GM23338 (cell line): ENCODE measurements around the gene EGFL6. TPM values are rescaled to one million over a fixed set of nuclear protein-coding genes. Genes with fewer than 3 reads are reported as not detected.

Source experiments
- ATAC-seq: fragments of 200-7000 bp; cut with Tn5 transposase; 3 replicates; pipeline ENCODE4 v1.9.1; 2020
- DNase-seq: peaks from one replicate; pipeline ENCODE4 v3.0.0-alpha.2; 2015; ENCODE audit warnings: low spot score
- H2AFZ ChIP-seq: fragments of 200-600 bp; sonication (generic); 2 replicates; pipeline ENCODE4 v1.8.0; 2016; ENCODE audit warnings: antibody characterized with exemption, mild to moderate bottlenecking, moderate library complexity
- H3F3A ChIP-seq: fragments of 200-600 bp; sonication (generic); replicated peaks from 2 replicates; pipeline ENCODE4 v1.8.0; 2017; ENCODE audit warnings: antibody characterized with exemption, mixed run types, low read depth
- H3K27ac ChIP-seq: fragments of 200-600 bp; sonication (generic); 2 replicates; pipeline ENCODE4 v1.6.1; 2016; ENCODE audit warnings: low read depth
- H3K27me3 ChIP-seq: fragments of 200-600 bp; sonication (generic); 2 replicates; pipeline ENCODE4 v1.8.0; 2016; ENCODE audit warnings: mild to moderate bottlenecking, mixed run types, moderate library complexity; ENCODE audit not compliant: insufficient read depth
- H3K36me3 ChIP-seq: fragments of 200-600 bp; sonication (generic); 2 replicates; pipeline ENCODE4 v1.8.0; 2016; ENCODE audit warnings: mild to moderate bottlenecking; ENCODE audit not compliant: insufficient read depth
- H3K4me1 ChIP-seq: fragments of 200-600 bp; sonication (generic); 2 replicates; pipeline ENCODE4 v1.8.0; 2016; ENCODE audit warnings: mild to moderate bottlenecking, moderate library complexity; ENCODE audit not compliant: insufficient read depth
- H3K4me2 ChIP-seq: fragments of 200-600 bp; sonication (generic); 2 replicates; pipeline ENCODE4 v1.7.1; 2017; ENCODE audit warnings: mixed run types
- H3K4me3 ChIP-seq: fragments of 200-600 bp; sonication (generic); 2 replicates; pipeline ENCODE4 v1.6.1; 2016; ENCODE audit warnings: mixed run types
- H3K79me2 ChIP-seq: fragments of 200-600 bp; sonication (generic); replicated peaks from 2 replicates; pipeline ENCODE4 v1.8.0; 2017; ENCODE audit warnings: mild to moderate bottlenecking; ENCODE audit not compliant: insufficient read depth
- H3K9me2 ChIP-seq: fragments of 200-600 bp; sonication (generic); 2 replicates; pipeline ENCODE4 v1.8.0; 2017; ENCODE audit not compliant: insufficient read depth
- H4K20me1 ChIP-seq: fragments of 200-600 bp; sonication (generic); replicated peaks from 2 replicates; pipeline ENCODE4 v1.8.0; 2017; ENCODE audit warnings: mild to moderate bottlenecking; ENCODE audit not compliant: insufficient read depth
- H3K27ac Mint-ChIP-seq: 2 replicates; pipeline ENCODE4 v1.8.0; 2020; ENCODE audit warnings: inconsistent platforms, mild to moderate bottlenecking, moderate library complexity, mixed read lengths
- H3K27me3 Mint-ChIP-seq: 3 replicates; pipeline ENCODE4 v1.8.0; 2022; ENCODE audit warnings: low read depth, mild to moderate bottlenecking, moderate library complexity, mixed read lengths, inconsistent platforms; ENCODE audit not compliant: insufficient read depth, poor library complexity
- H3K36me3 Mint-ChIP-seq: 3 replicates; pipeline ENCODE4 v1.8.0; 2021; ENCODE audit warnings: low read depth, mild to moderate bottlenecking, inconsistent platforms, moderate library complexity, mixed read lengths
- H3K4me1 Mint-ChIP-seq: 3 replicates; pipeline ENCODE4 v1.8.0; 2020; ENCODE audit warnings: mild to moderate bottlenecking, inconsistent platforms, mixed read lengths
- H3K4me3 Mint-ChIP-seq: 3 replicates; pipeline ENCODE4 v1.8.0; 2021; ENCODE audit warnings: moderate library complexity, mild to moderate bottlenecking, inconsistent platforms, mixed read lengths
- H3K9me3 Mint-ChIP-seq: 3 replicates; pipeline ENCODE4 v1.8.0; 2020; ENCODE audit warnings: moderate library complexity, mild to moderate bottlenecking, inconsistent platforms, mixed read lengths
- CREB1 ChIP-seq: fragments of 250-450 bp; sonication (Bioruptor Pico); IDR thresholded peaks from 2 replicates; pipeline ENCODE4 v1.5.0; 2020; ENCODE audit warnings: low read depth, mild to moderate bottlenecking, moderate library complexity
- CTCF ChIP-seq, 2 experiments: fragments of 200-600 bp in 1 of 2; sonication (generic) in 1 of 2; conservative IDR thresholded peaks; 2 replicates each; pipeline versions ENCODE4 v1.5.1 to v1.6.1; 2016 to 2017; ENCODE audit warnings: antibody characterized with exemption in 2 of 2, low read depth in 2 of 2, mild to moderate bottlenecking in 2 of 2, moderate library complexity in 1 of 2
- ETS1 ChIP-seq: IDR thresholded peaks from 2 replicates; pipeline ENCODE4 v1.6.1; 2016; ENCODE audit warnings: antibody characterized with exemption
- EZH2 ChIP-seq: fragments of 200-600 bp; sonication (generic); IDR thresholded peaks from one replicate; pipeline ENCODE4 v1.8.0; 2017; ENCODE audit warnings: antibody characterized with exemption, mild to moderate bottlenecking, low read depth; ENCODE audit not compliant: unreplicated experiment
- EZH2phosphoT487 ChIP-seq: fragments of 200-600 bp; sonication (generic); IDR thresholded peaks from one replicate; pipeline ENCODE4 v1.8.1; 2018; ENCODE audit warnings: antibody characterized with exemption; ENCODE audit not compliant: unreplicated experiment
- JUNB ChIP-seq: IDR thresholded peaks from one replicate; pipeline ENCODE4 v1.6.1; 2016; ENCODE audit warnings: antibody characterized with exemption; ENCODE audit not compliant: unreplicated experiment
- NANOG ChIP-seq: IDR thresholded peaks from 2 replicates; pipeline ENCODE4 v1.6.1; 2016; ENCODE audit warnings: antibody characterized with exemption, borderline replicate concordance
- POLR2AphosphoS5 ChIP-seq: IDR thresholded peaks from 2 replicates; pipeline ENCODE4 v1.6.1; 2016; ENCODE audit warnings: antibody characterized with exemption, low read depth
- REST ChIP-seq: IDR thresholded peaks from one replicate; pipeline ENCODE4 v1.6.1; 2018; ENCODE audit warnings: antibody characterized with exemption; ENCODE audit not compliant: unreplicated experiment
- STAT1 ChIP-seq: IDR thresholded peaks from one replicate; pipeline ENCODE4 v1.6.1; 2016; ENCODE audit warnings: antibody characterized with exemption; ENCODE audit not compliant: unreplicated experiment
- ZNF114 ChIP-seq: fragments of 250-450 bp; sonication (Bioruptor Pico); IDR thresholded peaks from 2 replicates; pipeline ENCODE4 v1.5.0; 2020; ENCODE audit warnings: mild to moderate bottlenecking, moderate library complexity
- ZNF331 ChIP-seq: fragments of 250-450 bp; sonication (Bioruptor Pico); IDR thresholded peaks from 2 replicates; pipeline ENCODE4 v1.5.0; 2020; ENCODE audit warnings: low read depth, mild to moderate bottlenecking, moderate library complexity
- ZNF462 ChIP-seq: fragments of 250-450 bp; sonication (Bioruptor Pico); IDR thresholded peaks from 2 replicates; pipeline ENCODE4 v1.5.0; 2020; ENCODE audit warnings: mild to moderate bottlenecking, moderate library complexity
- polyA plus RNA-seq: library from polyadenylated mRNA; unstranded; fragments of >200 nt; fragmentation: Nextera tagmentation; extraction: Ambion mirVana; gene quantifications from 2 replicates; pipeline ENCODE4 v1.2.1, GENCODE V29; 2016
- total RNA-seq: library from RNA; depleted of rRNA; stranded (reverse); fragments of >200 nt; shearing (Covaris generic); gene quantifications from 2 replicates; pipeline ENCODE4 v1.2.3, GENCODE V29; 2014

Gene EGFL6
- total and polyA plus RNA-seq, 2 experiments from 2014 or later, result 1.2 to 2.6 TPM

GRCh38 chrX:13540602-13541001 lies 28.8 kb upstream of the EGFL6 start:
- no peak for ATAC-seq
- no peaks in the 10 kb centered on the region for H3K36me3 ChIP-seq
- H3K36me3 Mint-ChIP-seq, result no peaks in the 10 kb centered on the region

More at GRCh38 chrX:13540602-13541001, 28.8 kb upstream of the EGFL6 start:
- Histone ChIP-seq H3K9me2 (no peaks in the 10 kb centered on the region), H3F3A (no peaks in the 10 kb centered on the region), H3K4me1 (no peaks in the 10 kb centered on the region), H3K27ac (no peak overlapping the region), H3K79me2 (no peaks in the 10 kb centered on the region), H3K27me3 (no peaks in the 10 kb centered on the region), H3K4me3 (no peak overlapping the region), H3K4me2 (no peak overlapping the region), H4K20me1 (no peaks in the 10 kb centered on the region), H2AFZ (no peak overlapping the region)
- Mint-ChIP-seq H3K27me3 (no peaks in the 10 kb centered on the region), H3K4me3 (no peak overlapping the region), H3K27ac (no peak overlapping the region), H3K4me1 (peaks cover 5% of the 10 kb centered on the region; the same call in 2 of the 3 replicates), H3K9me3 (no peaks in the 10 kb centered on the region)
- DNase-seq, result no peak
- TF ChIP-seq STAT1, result no peak
- TF ChIP-seq POLR2AphosphoS5, result no peak
- TF ChIP-seq ETS1, result no peak
- TF ChIP-seq EZH2, result no peak
- no peak for TF ChIP-seq ZNF331 (CRISPR knock-in tag)
- no peak for TF ChIP-seq JUNB
- TF ChIP-seq ZNF462 (CRISPR knock-in tag), result no peak
- no peak for TF ChIP-seq NANOG
- no peak for TF ChIP-seq CTCF (conservative IDR thresholded peaks at IDR 0.05; ENCODE audit: low read depth in 2 of 2)
- no peak for TF ChIP-seq CREB1 (CRISPR knock-in tag)
- no peak for TF ChIP-seq ZNF114 (CRISPR knock-in tag)
- TF ChIP-seq EZH2phosphoT487, result no peak
- no peak for TF ChIP-seq REST
